GM12801 (cell line): ENCODE results near the gene PRR14L.

Experiments used
- TF ChIP-seq, protein P1 (sequence below): IDR thresholded peaks from one replicate; pipeline ENCODE4 v1.5.1; 2011; ENCODE audit warnings: control low read depth; ENCODE audit not compliant: insufficient read length; ENCODE audit errors: extremely low read depth

The PRR14L gene

DNA sequence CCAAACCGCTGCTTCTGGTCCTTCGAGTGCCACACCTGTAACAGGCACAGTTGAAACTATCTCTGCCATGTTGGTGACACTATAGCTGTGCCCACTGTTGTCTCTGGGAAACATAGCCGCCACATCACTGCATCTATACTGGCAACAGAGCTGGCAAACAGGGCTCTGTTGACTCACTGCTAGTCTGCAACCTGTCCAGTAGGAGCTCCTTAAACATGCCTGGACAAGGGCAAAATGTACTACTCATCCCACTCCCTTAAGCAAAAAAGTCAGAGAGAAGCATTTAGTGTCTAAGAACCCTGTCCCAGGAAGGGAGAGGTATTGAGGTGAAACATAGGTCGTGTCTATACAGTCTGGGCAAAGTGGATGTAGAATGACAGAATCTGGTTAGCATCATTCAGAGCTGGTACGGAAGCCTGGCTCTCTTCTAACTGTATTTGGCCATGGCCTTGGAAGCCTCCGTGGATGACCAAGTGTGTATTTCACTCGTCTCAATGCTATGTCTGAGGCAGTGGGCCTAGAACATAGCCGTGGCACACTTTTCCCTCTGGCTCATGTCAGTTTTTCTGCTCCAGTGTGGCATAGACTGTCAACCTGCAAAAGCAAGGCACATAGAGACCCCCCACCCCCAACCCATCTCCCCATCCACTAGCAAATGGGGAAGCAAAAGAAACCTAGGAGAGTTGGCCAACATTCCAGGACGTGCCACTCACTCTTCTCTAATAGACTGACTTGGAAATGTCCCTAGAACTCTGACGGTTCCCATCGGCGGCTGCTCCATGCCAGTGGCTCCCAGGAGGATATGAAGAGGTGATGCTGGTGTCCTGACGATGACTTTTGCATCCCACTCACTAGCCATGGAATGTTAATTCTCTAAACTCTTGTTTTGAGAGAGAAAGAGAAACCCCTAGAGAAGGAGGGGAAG lies 66.5 kb downstream of the PRR14L start:
- TF ChIP-seq, protein P1, sequence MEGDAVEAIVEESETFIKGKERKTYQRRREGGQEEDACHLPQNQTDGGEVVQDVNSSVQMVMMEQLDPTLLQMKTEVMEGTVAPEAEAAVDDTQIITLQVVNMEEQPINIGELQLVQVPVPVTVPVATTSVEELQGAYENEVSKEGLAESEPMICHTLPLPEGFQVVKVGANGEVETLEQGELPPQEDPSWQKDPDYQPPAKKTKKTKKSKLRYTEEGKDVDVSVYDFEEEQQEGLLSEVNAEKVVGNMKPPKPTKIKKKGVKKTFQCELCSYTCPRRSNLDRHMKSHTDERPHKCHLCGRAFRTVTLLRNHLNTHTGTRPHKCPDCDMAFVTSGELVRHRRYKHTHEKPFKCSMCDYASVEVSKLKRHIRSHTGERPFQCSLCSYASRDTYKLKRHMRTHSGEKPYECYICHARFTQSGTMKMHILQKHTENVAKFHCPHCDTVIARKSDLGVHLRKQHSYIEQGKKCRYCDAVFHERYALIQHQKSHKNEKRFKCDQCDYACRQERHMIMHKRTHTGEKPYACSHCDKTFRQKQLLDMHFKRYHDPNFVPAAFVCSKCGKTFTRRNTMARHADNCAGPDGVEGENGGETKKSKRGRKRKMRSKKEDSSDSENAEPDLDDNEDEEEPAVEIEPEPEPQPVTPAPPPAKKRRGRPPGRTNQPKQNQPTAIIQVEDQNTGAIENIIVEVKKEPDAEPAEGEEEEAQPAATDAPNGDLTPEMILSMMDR = no peak

DNA sequence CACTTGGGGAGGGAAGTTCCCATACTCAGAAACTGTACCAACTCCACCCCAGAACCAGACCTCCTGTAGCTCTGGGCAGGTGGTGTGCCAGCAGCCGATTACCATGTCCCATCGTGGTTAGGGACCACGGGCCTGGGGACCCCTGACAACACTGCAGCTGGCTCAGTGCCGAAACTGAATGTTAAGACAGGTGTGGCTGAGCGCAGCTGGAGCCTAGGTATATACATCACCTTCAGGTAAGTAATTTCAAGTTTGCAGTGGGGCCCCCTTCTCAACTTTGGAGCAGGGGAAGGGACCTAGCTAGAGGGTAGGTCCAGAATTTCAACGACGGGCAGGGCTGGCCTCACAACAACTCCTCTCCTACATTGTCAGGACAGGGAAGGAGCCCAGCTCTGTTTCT lies 67.2 kb downstream of the PRR14L start:
- TF ChIP-seq, protein P1 = no peak

DNA sequence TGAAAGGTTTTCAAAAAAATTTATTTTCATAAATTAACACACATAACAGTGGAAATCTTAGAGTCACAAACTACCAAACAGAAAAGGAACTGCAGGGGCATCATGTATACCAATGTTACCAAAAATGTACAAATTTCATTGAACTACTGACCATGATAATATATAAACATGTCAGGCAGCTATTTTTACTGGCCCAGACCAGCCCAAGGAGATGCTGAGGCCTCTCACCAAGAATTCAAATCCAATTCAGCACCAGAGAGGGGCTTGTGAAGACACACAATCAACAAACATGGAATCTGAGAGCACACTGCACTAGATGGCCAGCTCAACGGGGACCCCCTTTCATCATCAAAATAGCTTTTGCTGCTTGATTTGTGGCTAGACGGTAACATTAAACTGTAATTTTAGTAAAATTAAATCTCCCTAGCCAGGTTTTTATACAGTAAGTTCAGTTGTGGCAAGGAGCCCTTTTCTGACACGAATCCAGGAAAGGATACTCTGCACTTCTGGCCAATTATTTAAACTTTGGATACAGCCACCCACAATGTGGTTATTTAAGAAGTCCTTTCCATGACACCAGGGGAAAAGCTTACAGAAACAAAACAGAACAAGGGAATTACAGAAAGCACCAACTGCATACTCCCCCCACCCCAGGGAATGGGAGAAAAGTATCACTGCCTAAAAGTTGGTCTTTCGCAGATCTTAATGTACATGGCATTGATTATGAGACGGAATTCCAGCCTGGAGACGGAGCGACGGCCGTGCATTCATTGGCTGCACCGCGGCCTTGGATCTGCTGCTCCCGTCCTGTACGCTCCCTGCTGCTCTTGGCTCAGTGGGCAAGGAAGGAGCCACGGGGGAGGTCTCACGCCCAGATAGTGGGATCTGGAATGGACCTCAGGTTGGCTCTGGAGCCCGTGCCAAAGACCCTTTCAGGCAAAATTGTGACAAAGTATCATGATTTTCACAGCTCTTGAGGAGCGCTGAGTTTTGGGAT lies 68.3 kb downstream of the PRR14L start:
- TF ChIP-seq, protein P1 = no peak

DNA sequence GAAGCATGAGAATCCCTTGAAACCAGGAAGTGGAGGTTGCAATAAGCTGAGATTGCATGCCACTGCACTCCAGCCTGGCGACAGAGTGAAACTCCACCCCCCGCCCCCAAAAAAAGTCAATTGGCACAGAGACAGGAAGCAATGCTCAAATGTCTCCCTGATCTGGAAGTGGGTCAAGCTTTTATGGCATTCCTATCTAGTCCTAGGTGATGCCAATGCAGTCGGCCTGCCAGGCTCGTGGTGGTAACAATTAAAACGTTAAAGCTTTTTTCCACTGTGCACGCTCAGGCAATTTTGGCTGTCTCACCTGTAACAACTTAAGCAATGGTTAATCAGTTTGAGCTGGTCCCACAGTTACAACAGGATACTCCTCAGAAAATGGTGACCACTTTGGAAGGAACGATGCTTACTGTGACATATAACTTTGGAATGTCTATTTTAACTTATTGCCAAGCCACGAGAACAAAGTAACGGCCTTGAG lies 69.0 kb downstream of the PRR14L start:
- TF ChIP-seq, protein P1 = no peak

DNA sequence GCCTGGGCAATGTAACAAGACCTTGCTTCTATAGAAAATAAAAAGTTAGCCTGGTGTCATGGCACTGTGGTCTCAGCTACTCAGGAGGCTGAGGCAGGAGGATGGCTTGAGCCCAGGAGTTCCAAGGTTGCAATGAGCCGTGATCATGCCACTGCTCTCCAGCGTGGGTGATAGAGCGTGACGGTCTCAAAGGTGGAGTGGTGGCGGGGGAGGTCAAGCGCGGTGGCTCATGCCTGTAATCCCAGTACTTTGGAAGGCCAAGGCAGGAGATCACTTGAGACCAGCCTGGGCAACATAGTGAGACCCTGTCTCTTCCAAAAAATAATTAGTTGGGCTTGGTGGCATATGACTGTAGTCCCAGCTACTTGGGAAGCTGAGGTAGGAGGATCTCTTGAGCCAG lies 71.2 kb downstream of the PRR14L start:
- TF ChIP-seq, protein P1 = no peak

DNA sequence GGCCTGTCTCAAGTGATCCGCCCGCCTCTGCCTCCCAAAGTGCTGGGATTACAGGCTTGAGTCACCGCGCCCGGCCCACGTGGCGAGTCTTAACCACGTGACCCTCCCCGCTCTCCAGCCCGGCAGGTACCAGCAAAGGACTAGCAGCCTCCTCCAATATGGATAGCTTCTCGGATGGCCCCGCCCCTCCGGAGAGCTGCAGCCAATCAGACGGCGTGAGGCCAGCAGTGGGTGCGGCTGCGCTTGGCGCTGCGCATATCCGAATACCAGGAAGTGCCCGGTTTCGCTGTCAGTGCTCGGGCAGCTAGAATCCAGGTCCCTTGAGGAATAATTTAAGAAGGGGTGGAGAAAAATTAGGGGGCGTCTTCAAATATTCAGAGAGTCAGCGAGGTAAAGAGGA lies 73.2 kb downstream of the PRR14L start:
- TF ChIP-seq, protein P1 = no peak

DNA sequence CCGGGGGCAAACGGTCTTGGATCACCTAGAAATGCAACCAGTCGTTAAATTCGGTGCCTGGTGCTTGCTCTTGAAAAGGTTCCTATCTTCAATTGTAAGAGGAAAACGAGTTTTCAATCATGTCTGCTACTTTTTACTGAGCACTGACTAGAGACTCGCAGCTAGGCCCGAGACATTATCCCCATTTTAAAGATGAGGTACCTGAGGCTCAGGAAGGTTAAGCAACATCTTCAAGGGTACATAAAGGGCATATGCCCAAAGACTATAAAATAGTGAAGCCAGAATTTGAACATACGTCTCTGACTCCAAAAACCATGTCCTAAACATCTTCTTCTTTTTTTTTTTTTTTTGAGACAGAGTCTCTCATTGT lies 87.3 kb downstream of the PRR14L start:
- TF ChIP-seq, protein P1 = no peak
